Activated naive CD8-positive, alpha-beta T cell treated with anti-CD3 and anti-CD28 coated beads, Interleukin-2, amount 50 U/mL, for 24 hours (primary cell): Measurements from ENCODE around the gene LAYN.

Source experiments
- ATAC-seq: fragments of 150-1000 bp; cut with Tn5 transposase; one replicate; pipeline ENCODE4 v1.10.0; 2021
- DNase-seq: peaks from one replicate; pipeline ENCODE4 v3.0.0; 2021
- H3K27ac Mint-ChIP-seq: one replicate; pipeline ENCODE4 v1.8.0; 2021; ENCODE audit warnings: mild to moderate bottlenecking, mixed read lengths
- H3K27me3 Mint-ChIP-seq: one replicate; pipeline ENCODE4 v1.8.0; 2021; ENCODE audit warnings: mixed read lengths
- H3K36me3 Mint-ChIP-seq: one replicate; pipeline ENCODE4 v1.8.0; 2021; ENCODE audit warnings: low read depth, mixed read lengths
- H3K4me1 Mint-ChIP-seq: one replicate; pipeline ENCODE4 v1.8.0; 2021; ENCODE audit warnings: mixed read lengths
- H3K4me3 Mint-ChIP-seq: one replicate; pipeline ENCODE4 v1.8.0; 2021; ENCODE audit warnings: mild to moderate bottlenecking, moderate library complexity, mixed read lengths
- H3K9me3 Mint-ChIP-seq: one replicate; pipeline ENCODE4 v1.8.0; 2021; ENCODE audit warnings: mixed read lengths

The LAYN gene

GRCh38 chr11:111562692-111563389 is 22.3 kb downstream of the LAYN start:
- Mint-ChIP-seq H3K4me3 (no peak overlapping the region), H3K27ac (no peak overlapping the region), H3K4me1 (no peaks in the 10 kb centered on the region), H3K27me3 (no peaks in the 10 kb centered on the region), H3K36me3 (peaks cover 14% of the 10 kb centered on the region), H3K9me3 (no peaks in the 10 kb centered on the region)
- DNase-seq (no peak), ATAC-seq (no peak)

- ATAC-seq (no peak), DNase-seq (peak; percentile 67)
- H3K4me1 Mint-ChIP-seq, result no peaks in the 10 kb centered on the region
- no peaks in the 10 kb centered on the region for H3K27me3 Mint-ChIP-seq
- H3K9me3 Mint-ChIP-seq, result no peaks in the 10 kb centered on the region
- peaks cover 10% of the 10 kb centered on the region for H3K36me3 Mint-ChIP-seq
- H3K27ac Mint-ChIP-seq, result no peak overlapping the region
- H3K4me3 Mint-ChIP-seq, result no peak overlapping the region
Measured at GRCh38 chr11:111565114-111565720, 24.7 kb downstream of the LAYN start.

- H3K4me1 Mint-ChIP-seq, result no peaks in the 10 kb centered on the region
- peaks cover 6% of the 10 kb centered on the region for H3K36me3 Mint-ChIP-seq
- peaks cover 3% of the 10 kb centered on the region for H3K27me3 Mint-ChIP-seq
- H3K9me3 Mint-ChIP-seq, result no peaks in the 10 kb centered on the region
- no peak for DNase-seq
- ATAC-seq, result no peak
- H3K4me3 Mint-ChIP-seq, result no peak overlapping the region
- H3K27ac Mint-ChIP-seq, result no peak overlapping the region
Measured at GRCh38 chr11:111566324-111566723, 25.8 kb downstream of the LAYN start.

- ATAC-seq (no peak), DNase-seq (no peak)
- H3K4me1 Mint-ChIP-seq, result no peaks in the 10 kb centered on the region
- H3K27ac Mint-ChIP-seq, result no peak overlapping the region
- H3K36me3 Mint-ChIP-seq, result no peaks in the 10 kb centered on the region
- peaks cover 3% of the 10 kb centered on the region for H3K27me3 Mint-ChIP-seq
- H3K4me3 Mint-ChIP-seq, result no peak overlapping the region
- no peaks in the 10 kb centered on the region for H3K9me3 Mint-ChIP-seq
Measured at GRCh38 chr11:111569476-111569875, 29.0 kb downstream of the LAYN start.

GRCh38 chr11:111570796-111571195 is 30.3 kb downstream of the LAYN start:
- H3K4me3 Mint-ChIP-seq, result no peak overlapping the region

GRCh38 chr11:111571829-111572501 is 31.4 kb downstream of the LAYN start:
- Mint-ChIP-seq H3K4me3 (no peak overlapping the region), H3K27ac (no peak overlapping the region), H3K9me3 (no peaks in the 10 kb centered on the region), H3K36me3 (no peaks in the 10 kb centered on the region), H3K27me3 (peaks cover 3% of the 10 kb centered on the region), H3K4me1 (peaks cover 4% of the 10 kb centered on the region)
- DNase-seq (no peak), ATAC-seq (no peak)

More at GRCh38 chr11:111570796-111571195, 30.3 kb downstream of the LAYN start:
- ATAC-seq (no peak), DNase-seq (no peak)
- Mint-ChIP-seq H3K27me3 (peaks cover 3% of the 10 kb centered on the region), H3K4me1 (peaks cover 4% of the 10 kb centered on the region), H3K36me3 (no peaks in the 10 kb centered on the region), H3K27ac (no peak overlapping the region), H3K9me3 (no peaks in the 10 kb centered on the region)

GRCh38 chr11:111572581-111572980 is 32.1 kb downstream of the LAYN start:
- no peaks in the 10 kb centered on the region for H3K36me3 Mint-ChIP-seq
- H3K27ac Mint-ChIP-seq, result no peak overlapping the region
- no peaks in the 10 kb centered on the region for H3K9me3 Mint-ChIP-seq
- DNase-seq (no peak), ATAC-seq (no peak)
- H3K4me3 Mint-ChIP-seq, result no peak overlapping the region
- H3K27me3 Mint-ChIP-seq, result peaks cover 3% of the 10 kb centered on the region
- peaks cover 4% of the 10 kb centered on the region for H3K4me1 Mint-ChIP-seq

GRCh38 chr11:111573821-111574249 is 33.3 kb downstream of the LAYN start:
- DNase-seq, result no peak
- H3K27me3 Mint-ChIP-seq, result peaks cover 3% of the 10 kb centered on the region

GRCh38 chr11:111574373-111575225 is 34.1 kb downstream of the LAYN start:
- no peak for ATAC-seq
- Mint-ChIP-seq H3K36me3 (no peaks in the 10 kb centered on the region), H3K4me1 (peaks cover 4% of the 10 kb centered on the region), H3K27me3 (peaks cover 3% of the 10 kb centered on the region), H3K4me3 (no peak overlapping the region), H3K9me3 (no peaks in the 10 kb centered on the region), H3K27ac (no peak overlapping the region)
- DNase-seq, result no peak

More at GRCh38 chr11:111573821-111574249, 33.3 kb downstream of the LAYN start:
- no peak for ATAC-seq
- no peak overlapping the region for H3K27ac Mint-ChIP-seq
- H3K4me1 Mint-ChIP-seq, result peaks cover 4% of the 10 kb centered on the region
- no peaks in the 10 kb centered on the region for H3K36me3 Mint-ChIP-seq
- no peaks in the 10 kb centered on the region for H3K9me3 Mint-ChIP-seq
- no peak overlapping the region for H3K4me3 Mint-ChIP-seq

- DNase-seq (no peak), ATAC-seq (no peak)
- H3K36me3 Mint-ChIP-seq, result no peaks in the 10 kb centered on the region
- no peaks in the 10 kb centered on the region for H3K9me3 Mint-ChIP-seq
- no peak overlapping the region for H3K27ac Mint-ChIP-seq
- H3K4me1 Mint-ChIP-seq, result peaks cover 4% of the 10 kb centered on the region
- peaks cover 3% of the 10 kb centered on the region for H3K27me3 Mint-ChIP-seq
- no peak overlapping the region for H3K4me3 Mint-ChIP-seq
Measured at GRCh38 chr11:111575740-111576139, 35.2 kb downstream of the LAYN start.

GRCh38 chr11:111577821-111578220 is 37.3 kb downstream of the LAYN start:
- ATAC-seq (no peak), DNase-seq (no peak)
- Mint-ChIP-seq H3K4me3 (no peak overlapping the region), H3K36me3 (no peaks in the 10 kb centered on the region), H3K9me3 (no peaks in the 10 kb centered on the region), H3K27ac (no peak overlapping the region), H3K27me3 (no peaks in the 10 kb centered on the region), H3K4me1 (peaks cover 4% of the 10 kb centered on the region)

- H3K36me3 Mint-ChIP-seq, result no peaks in the 10 kb centered on the region
- no peak overlapping the region for H3K27ac Mint-ChIP-seq
- H3K4me3 Mint-ChIP-seq, result no peak overlapping the region
- no peaks in the 10 kb centered on the region for H3K9me3 Mint-ChIP-seq
- DNase-seq, result no peak
- H3K4me1 Mint-ChIP-seq, result peaks cover under 1% of the 10 kb centered on the region
- no peak for ATAC-seq
- no peaks in the 10 kb centered on the region for H3K27me3 Mint-ChIP-seq
Measured at GRCh38 chr11:111581341-111581740, 40.8 kb downstream of the LAYN start.

- H3K27me3 Mint-ChIP-seq, result no peaks in the 10 kb centered on the region
- H3K4me1 Mint-ChIP-seq, result peaks cover 2% of the 10 kb centered on the region
- ATAC-seq, result no peak
- H3K27ac Mint-ChIP-seq, result no peak overlapping the region
- H3K9me3 Mint-ChIP-seq, result no peaks in the 10 kb centered on the region
- H3K36me3 Mint-ChIP-seq, result no peaks in the 10 kb centered on the region
- DNase-seq, result no peak
- H3K4me3 Mint-ChIP-seq, result no peak overlapping the region
Measured at GRCh38 chr11:111582163-111582562, 41.6 kb downstream of the LAYN start.

- H3K36me3 Mint-ChIP-seq, result no peaks in the 10 kb centered on the region
- no peaks in the 10 kb centered on the region for H3K9me3 Mint-ChIP-seq
- H3K4me1 Mint-ChIP-seq, result peaks cover 2% of the 10 kb centered on the region
- H3K27ac Mint-ChIP-seq, result no peak overlapping the region
- no peak for DNase-seq
- no peak overlapping the region for H3K4me3 Mint-ChIP-seq
- ATAC-seq, result no peak
- H3K27me3 Mint-ChIP-seq, result no peaks in the 10 kb centered on the region
Measured at GRCh38 chr11:111582881-111583280, 42.4 kb downstream of the LAYN start.
